ENCODE results near the gene FRS3.
A peak's percentile ranks its signal among the peaks of the same experiment; 100 is the strongest.

Gene FRS3

GRCh38 chr6:41791984-41792383 is 12.3 kb upstream of the FRS3 start:
- no peak for DNase-seq

- DNase-seq: no peak
Observed at GRCh38 chr6:41791305-41791704, 11.6 kb upstream of the FRS3 start.

GRCh38 chr6:41790045-41790444 is 10.3 kb upstream of the FRS3 start:
- no peak for DNase-seq

- no peak for DNase-seq
Observed at GRCh38 chr6:41789390-41789724, 9.7 kb upstream of the FRS3 start.

- peak; percentile 66 to 96 (median 91) for DNase-seq
Observed at GRCh38 chr6:41787219-41787917, 7.7 kb upstream of the FRS3 start, which contains the start of gene TOMM6. Gene TOMM6, plus strand, starts transcription at chr6:41787694. Its CDS starts 4 bp downstream, at chr6:41787698.

- peak; percentile 24 to 92 (median 82) for DNase-seq
Observed at GRCh38 chr6:41786451-41787218, 6.9 kb upstream of the FRS3 start.

- DNase-seq: peak in 30 of 58 donors; percentile 29 to 76 (median 52)
Observed at GRCh38 chr6:41785689-41786450, 6.2 kb upstream of the FRS3 start.

GRCh38 chr6:41785254-41785653 is 5.6 kb upstream of the FRS3 start:
- no peak for DNase-seq

- DNase-seq: no peak
Observed at GRCh38 chr6:41784581-41785171, 5.0 kb upstream of the FRS3 start.

- no peak for DNase-seq
Observed at GRCh38 chr6:41783106-41783780, 3.5 kb upstream of the FRS3 start.

GRCh38 chr6:41781366-41781730 is 1.6 kb upstream of the FRS3 start:
- DNase-seq: peak in 1 of 58 donors; percentile 34

- peak in 12 of 58 donors; percentile 22 to 47 (median 32) for DNase-seq
Observed at GRCh38 chr6:41780551-41781365, 1.1 kb upstream of the FRS3 start, which contains the start of gene PRICKLE4. Gene PRICKLE4, plus strand, starts transcription at chr6:41780782. Its CDS starts 2,692 bp downstream, at chr6:41783474.

- peak in 4 of 58 donors; percentile 15 to 67 (median 40) for DNase-seq
Observed at GRCh38 chr6:41779336-41779735, 364 bp downstream of the FRS3 start.

GRCh38 chr6:41778895-41779294 is 805 bp downstream of the FRS3 start:
- no peak for DNase-seq

GRCh38 chr6:41777551-41778285 is 2.0 kb downstream of the FRS3 start:
- no peak for DNase-seq

GRCh38 chr6:41775293-41775882 is 4.3 kb downstream of the FRS3 start:
- DNase-seq: no peak

GRCh38 chr6:41774841-41775240 is 4.9 kb downstream of the FRS3 start:
- no peak for DNase-seq

- no peak for DNase-seq
Observed at GRCh38 chr6:41771058-41771983, 8.4 kb downstream of the FRS3 start.
